GM06990 (cell line): ENCODE results near the gene CUX1.

Experiments
- DNase-seq: peaks from one replicate; pipeline ENCODE4 v3.0.0-alpha.2; 2011; ENCODE audit not compliant: insufficient read length; ENCODE audit errors: extremely low read depth
- H3K27me3 ChIP-seq: replicated peaks from 2 replicates; pipeline ENCODE4 v1.6.0; 2011; ENCODE audit warnings: low read length; ENCODE audit not compliant: control insufficient read depth, insufficient read depth
- H3K36me3 ChIP-seq: 2 replicates; pipeline ENCODE4 v1.5.1; 2011; ENCODE audit warnings: low read length; ENCODE audit not compliant: control insufficient read depth, insufficient read depth
- H3K4me3 ChIP-seq: replicated peaks from 2 replicates; pipeline ENCODE4 v1.5.1; 2011; ENCODE audit warnings: low read depth, mild to moderate bottlenecking, control low read depth, low read length
- CTCF ChIP-seq: IDR thresholded peaks from 2 replicates; pipeline ENCODE4 v1.5.1; 2011; ENCODE audit warnings: low read length, control low read depth, mild to moderate bottlenecking, inconsistent platforms; ENCODE audit not compliant: insufficient read depth, poor library complexity, severe bottlenecking

The CUX1 gene

GRCh38 chr7:102248456-102249395, 431.3 kb downstream of the CUX1 start:
- no peak for TF ChIP-seq CTCF

GRCh38 chr7:102251531-102252365, 434.3 kb downstream of the CUX1 start:
- Histone ChIP-seq H3K36me3 (peaks cover 1% of the 10 kb centered on the region; the same call in 1 of the 2 replicates), H3K4me3 (no peak overlapping the region), H3K27me3 (no peaks in the 10 kb centered on the region)
- no peak for TF ChIP-seq CTCF
- DNase-seq, result no peak

More at GRCh38 chr7:102248456-102249395, 431.3 kb downstream of the CUX1 start:
- H3K4me3 ChIP-seq, result no peak overlapping the region
- H3K27me3 ChIP-seq, result no peaks in the 10 kb centered on the region
- DNase-seq, result no peak
- peaks cover 1% of the 10 kb centered on the region for H3K36me3 ChIP-seq

GRCh38 chr7:102252366-102252982, 435.0 kb downstream of the CUX1 start:
- H3K4me3 ChIP-seq, result no peak overlapping the region
- H3K36me3 ChIP-seq, result peaks cover 1% of the 10 kb centered on the region; the same call in 1 of the 2 replicates
- H3K27me3 ChIP-seq, result no peaks in the 10 kb centered on the region
- no peak for DNase-seq
- no peak for TF ChIP-seq CTCF

- DNase-seq, result no peak
- peaks cover 1% of the 10 kb centered on the region; the same call in 1 of the 2 replicates for H3K36me3 ChIP-seq
- H3K27me3 ChIP-seq, result no peaks in the 10 kb centered on the region
- TF ChIP-seq CTCF, result no peak
- no peak overlapping the region for H3K4me3 ChIP-seq
Observed at GRCh38 chr7:102253066-102253972, 435.9 kb downstream of the CUX1 start.

DNA sequence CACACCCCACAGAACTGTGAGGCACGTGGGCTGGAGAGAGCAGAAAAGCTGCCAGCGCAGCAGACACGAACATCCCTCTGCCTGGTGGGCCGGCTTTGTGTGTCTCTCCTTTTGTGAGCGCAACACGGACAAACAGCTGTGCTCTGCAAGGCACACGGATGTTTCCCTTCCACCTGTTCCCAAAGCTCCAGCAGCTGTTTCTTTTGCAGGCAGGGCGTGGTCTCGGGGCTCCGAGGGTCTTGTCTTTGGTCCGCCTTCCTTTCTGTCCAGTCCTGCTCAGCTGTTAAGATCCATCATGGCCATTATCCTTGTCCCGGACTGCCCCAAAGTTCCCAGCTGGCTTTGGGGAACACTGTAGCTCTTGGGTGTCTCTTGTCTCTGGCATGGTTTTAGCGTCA, 436.5 kb downstream of the CUX1 start:
- Histone ChIP-seq H3K4me3 (no peak overlapping the region), H3K36me3 (peaks cover 1% of the 10 kb centered on the region; the same call in 1 of the 2 replicates), H3K27me3 (no peaks in the 10 kb centered on the region)
- DNase-seq, result no peak
- no peak for TF ChIP-seq CTCF
